HG02678 (cell line): ENCODE measurements around the gene TMIE.

Experiments
- ATAC-seq: cut with Tn5 transposase; IDR thresholded peaks from one replicate; pipeline ENCODE4 v1.9.1; 2021; ENCODE audit warnings: mild to moderate bottlenecking, moderate library complexity; ENCODE audit not compliant: unreplicated experiment

The TMIE gene

GRCh38 chr3:46756642-46757041, 55.5 kb downstream of the TMIE start:
- ATAC-seq: no peak

GRCh38 chr3:46759239-46760167, 58.3 kb downstream of the TMIE start:
- no peak for ATAC-seq
